ENCODE data around the gene SUV39H2.
"Not testable (repeated sequence)": the region's sequence is repeated elsewhere in the genome, so short reads cannot be mapped to it uniquely, and the experiment has no call there.

The SUV39H2 gene

DNA sequence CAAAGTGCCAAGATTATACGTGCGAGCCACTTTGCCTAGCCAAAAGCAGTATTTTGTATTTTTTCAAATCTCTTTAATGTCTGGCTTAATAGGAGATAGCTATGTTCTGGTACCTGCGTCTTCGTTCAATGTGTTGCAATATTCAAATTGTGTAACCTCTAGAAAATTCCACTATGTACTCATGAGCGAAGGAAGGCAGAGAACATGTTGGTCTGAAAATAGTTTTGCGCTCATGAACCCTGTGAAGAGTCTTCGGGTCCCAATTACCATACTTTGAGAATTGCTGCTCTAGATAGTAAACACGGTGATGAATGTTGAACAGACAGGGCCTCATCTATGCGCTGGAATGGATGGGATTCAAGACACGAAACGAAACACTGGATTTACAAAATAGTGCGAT, 2.7 kb upstream of the SUV39H2 start:
- DNase-seq (ENCODE audit: low read depth) = no peak

DNA sequence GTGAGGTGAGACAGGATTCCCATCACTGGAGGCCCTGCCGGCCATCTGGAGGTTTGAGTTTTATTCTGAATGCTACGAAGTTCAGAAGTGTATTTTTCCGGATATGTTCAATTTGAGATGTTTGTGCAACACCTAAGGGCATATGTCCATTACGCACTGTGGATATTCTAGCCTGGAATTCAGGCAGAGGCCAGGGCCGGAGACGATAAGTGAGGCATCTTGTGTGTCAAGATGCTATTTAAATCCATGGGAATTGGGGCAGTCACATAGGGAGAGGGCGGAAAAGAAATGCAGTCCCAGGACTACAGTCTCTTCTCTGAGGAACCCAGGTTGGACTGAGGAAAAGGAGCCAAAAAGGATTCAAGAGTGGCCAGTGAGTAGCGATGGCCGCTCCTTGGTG, 1.9 kb upstream of the SUV39H2 start:
- no peak for DNase-seq (ENCODE audit: low read depth)

DNA sequence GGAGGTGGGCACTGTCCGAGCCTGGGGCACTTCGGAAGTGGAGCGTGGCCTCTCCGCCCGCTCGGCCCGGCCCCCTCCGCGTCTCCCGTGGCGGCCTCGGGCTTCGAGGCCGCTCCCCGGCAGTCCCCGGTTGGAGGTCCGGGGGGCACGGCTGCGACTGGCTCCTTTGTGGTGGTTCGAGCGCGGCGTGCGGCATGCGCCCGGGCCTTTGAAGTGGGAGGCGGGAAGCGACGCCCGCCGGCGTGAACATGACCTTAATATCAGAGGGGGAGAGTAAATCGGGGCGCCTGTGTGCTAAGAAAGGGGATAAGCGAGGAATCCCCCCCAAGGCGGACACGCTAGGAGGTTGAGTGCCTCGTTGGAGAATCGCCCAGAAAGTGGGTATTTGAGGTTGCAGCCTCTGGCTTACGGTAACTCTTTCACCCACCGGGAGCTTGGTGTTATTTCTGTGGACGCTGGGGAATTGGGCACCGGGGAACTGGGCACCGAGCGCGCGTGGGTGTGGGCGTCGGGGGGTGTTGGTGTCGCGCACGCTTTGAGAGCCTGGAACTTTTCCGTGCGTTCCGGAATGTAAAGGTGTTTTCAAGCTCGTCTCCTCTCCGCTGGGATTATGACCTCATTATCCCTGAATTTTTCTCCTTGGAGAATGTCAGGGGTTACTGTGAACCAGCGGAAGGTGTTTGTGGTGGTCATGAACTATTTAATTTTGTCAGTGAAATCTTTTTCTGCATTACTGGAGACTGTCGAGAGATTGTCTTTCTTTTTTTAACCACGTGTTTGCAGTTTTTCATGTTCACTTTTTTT, 660 bp downstream of the SUV39H2 start:
- peak; percentile 16 for DNase-seq (ENCODE audit: low read depth)

DNA sequence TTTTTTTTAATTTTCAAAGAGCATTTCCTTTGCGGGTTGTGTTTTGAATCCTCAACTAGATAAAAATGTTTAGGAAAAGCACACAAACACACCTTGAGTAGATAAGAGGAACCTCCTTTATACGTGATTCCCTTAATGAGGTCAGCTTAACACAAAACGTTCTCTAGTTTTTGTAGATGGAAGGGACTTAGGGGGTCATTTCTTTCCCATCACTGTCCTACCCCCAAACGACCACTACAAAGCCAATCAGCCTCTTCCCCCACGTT, 1.2 kb downstream of the SUV39H2 start:
- DNase-seq (ENCODE audit: low read depth) = no peak

DNA sequence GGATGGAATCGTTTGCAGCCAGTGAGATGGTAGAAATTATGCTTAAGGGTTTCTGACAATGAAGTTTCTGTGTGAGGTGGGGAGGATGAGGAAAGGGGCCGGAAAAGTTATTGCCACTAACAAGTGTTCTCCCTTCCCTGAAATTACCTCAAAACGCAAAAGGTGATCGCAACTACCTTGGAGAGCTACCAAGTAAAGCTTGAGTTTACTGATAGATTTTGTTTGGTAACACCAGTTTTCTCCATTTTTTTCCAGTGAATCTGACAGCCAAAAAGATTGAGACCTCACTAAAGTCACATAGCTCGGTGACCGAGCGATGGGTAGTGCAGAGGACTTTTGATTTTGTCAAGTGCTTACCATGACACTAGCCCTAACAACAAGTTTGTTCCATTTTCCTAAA, 1.6 kb downstream of the SUV39H2 start:
- no peak for DNase-seq (ENCODE audit: low read depth)

DNA sequence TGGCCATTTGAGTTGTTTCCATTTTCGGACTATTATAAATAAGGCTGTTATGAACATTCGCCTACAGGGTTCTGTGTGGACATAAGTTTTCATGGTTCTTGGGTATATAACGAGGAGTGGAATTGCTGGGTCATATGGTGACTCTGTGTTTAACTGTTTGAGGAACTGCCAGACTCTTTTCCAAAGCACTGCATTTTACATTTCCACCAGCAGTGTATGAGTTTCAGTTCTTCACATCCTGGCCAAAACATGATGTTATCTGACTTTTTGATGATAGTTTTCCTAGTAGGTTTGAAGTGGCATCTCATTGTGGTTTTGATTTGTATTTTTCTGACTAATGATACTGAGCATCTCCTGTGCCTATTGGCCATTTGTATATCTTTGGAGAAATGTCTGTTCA, 5.4 kb downstream of the SUV39H2 start:
- no peak for DNase-seq (ENCODE audit: low read depth)

DNA sequence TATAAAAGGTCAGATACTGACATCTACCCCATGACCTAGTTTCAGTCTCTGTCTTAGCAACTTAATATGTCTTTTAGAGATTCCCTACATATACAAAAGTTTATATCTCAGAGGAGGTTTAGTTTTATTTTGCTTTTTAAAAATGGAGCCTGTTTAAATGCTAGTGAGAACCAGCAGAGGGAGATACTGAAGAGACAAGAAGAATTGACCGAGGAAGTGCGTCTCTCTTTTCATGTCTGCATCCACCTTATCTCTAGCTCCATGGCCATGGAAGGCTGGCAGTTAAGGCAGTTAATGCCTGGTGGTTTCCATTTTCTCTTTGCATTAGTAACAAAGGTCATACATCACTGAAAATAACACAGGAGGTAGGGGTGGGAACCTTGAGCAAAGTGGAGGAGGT, 10.7 kb downstream of the SUV39H2 start:
- DNase-seq (ENCODE audit: low read depth) = no peak

DNA sequence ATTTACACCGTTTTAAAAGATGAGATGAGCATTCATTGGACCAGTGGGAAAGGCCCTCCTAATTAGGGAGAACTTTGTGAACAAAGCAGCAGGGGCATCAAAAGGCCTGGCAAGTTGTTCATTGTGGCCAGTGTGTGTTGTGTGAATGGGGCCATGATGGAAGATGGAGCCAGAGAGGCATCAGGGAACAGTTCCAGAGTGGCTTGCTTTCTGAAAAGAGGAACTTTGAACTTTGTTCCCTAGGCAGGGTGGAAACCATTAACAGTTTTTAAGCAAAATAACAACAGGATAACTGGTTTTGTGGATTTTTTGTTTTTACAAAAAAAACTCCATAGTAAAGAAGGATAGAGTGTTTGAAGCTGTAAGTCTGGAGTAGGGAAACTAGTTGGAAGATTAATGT, 12.5 kb downstream of the SUV39H2 start:
- no peak for DNase-seq (ENCODE audit: low read depth)

DNA sequence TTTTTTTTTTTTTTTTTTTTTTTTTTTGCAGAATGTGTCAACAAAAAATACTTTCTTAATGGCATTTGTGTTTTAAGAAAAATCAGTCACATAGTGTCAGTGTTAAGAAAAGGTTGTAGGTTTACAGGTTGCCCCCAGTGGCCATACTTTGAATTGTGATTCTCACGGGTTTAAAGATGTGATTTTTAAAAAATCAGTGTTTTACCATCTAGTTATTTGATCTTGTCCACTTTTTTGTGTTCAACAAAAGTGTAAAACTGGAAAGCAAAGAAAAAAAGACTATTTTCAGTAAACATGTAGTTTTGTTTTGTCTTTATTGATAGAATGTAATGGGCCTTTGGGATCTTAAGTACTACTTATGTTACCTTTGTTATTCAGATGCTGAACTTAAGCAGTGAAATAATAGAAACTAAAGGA, 25.7 kb downstream of the SUV39H2 start:
- no peak for DNase-seq (ENCODE audit: low read depth)

DNA sequence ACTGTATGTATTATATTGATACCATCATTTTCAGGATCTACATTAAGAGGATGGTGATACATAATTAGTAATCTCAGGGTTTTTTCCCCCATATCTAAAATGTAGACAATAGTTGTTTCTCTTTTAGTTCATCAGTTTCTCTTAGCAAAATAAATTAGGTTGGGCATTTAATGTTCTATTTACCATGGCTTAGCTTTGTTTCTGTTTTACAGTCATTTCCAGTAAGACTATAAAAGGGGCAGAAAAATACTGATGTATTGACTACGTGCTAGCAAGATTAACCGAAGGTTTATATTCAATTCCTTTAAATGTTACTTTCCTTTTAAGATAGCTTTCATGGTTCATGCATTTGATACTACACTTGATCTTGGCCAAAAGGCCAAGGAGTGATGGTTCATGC, 26.2 kb downstream of the SUV39H2 start:
- no peak for DNase-seq (ENCODE audit: low read depth)

DNA sequence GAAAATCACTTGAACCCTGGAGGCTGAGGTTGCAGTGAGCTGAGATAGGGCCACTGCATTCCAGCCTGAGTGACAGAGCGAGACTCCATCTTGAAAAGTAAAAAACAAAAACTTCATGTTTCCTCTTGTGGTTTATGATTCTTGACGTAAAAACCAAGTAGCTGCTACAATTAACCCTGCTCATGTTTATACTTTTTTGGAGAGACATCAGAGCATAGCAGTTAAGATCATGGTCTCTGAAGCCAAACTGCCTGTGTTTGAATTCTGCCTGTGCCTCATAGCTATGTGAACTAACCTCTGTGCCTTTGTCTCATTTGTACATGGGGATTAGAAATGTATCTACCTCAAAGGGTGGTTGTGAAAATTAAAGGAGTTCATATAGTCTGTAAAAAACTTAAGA, 27.2 kb downstream of the SUV39H2 start:
- no peak for DNase-seq (ENCODE audit: low read depth)

DNA sequence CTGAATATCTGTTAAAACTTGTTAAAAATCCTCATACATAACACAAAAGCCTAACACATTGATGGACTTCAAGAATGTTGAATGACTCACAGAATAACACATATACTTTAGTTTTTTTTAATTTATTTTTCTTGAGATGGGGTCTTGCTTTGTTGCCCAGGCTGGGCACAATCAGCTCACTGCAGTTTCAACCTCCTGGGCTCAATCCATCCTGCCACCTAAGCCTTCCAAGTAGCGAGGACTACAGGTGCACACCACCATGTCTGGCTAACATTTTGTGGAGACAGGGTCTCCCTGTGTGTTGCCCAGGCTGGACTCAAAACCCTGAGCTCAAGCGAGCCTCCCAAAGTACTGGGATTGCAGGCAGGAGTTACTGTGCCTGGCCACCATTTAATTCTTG, 28.1 kb downstream of the SUV39H2 start:
- no peak for DNase-seq (ENCODE audit: low read depth)

DNA sequence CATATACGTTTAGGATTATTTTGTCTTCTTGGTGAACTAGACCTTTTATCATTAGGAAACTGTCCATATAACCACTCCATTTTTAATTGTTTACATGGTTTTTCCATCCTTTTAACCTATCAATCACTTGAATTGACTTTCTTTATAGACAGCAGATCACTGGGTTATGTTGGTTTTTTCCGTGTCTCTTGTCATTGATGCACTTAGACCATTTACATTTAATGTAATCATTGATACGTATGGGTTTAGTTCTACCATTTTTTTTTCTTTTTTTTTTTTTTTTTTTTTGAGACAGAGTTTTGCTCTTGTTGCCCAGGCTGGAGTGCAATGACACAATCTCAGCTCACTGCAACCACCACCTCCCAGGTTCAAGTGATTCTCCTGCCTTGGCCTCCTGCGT, 28.9 kb downstream of the SUV39H2 start:
- not testable (repeated sequence) for DNase-seq (ENCODE audit: low read depth)

DNA sequence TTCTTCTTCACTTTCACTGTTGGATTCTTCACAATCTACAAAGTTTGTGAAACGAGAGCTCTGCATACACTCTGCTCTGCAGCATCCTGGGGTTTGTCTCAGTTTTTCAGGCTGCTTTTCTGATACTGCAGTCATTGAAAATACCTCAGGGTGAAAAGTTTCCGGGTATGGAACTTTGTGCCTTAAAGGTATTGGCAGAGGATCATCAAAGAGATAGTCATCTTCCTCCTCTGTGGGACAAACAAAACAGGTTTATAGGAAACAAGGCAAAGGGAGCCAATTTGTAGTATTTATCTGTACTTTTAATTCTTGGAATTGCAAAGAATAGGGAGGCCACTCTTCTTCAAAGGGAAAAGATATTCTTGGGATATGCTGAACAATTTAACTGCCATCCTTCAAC, 30.4 kb downstream of the SUV39H2 start:
- no peak for DNase-seq (ENCODE audit: low read depth)

DNA sequence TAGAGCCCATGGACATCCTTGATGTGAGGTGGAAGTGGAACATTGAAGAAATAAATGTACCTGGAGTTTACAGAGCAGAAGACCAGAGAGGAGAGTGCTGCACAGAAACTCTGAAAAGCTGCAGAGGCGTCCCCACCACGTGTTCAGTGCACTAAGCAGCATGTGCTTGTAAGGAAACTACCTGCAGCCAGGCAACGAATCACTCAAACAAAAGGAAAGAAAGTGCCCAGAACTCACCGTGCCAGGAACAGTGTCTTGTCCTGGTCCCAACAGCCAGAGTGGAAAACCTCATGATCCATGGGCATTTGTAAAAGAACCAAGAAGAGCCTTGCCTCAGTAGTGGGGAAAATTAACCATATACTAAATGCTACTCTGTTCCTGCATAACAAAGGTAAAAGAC, 32.3 kb downstream of the SUV39H2 start:
- DNase-seq (ENCODE audit: low read depth) = no peak

DNA sequence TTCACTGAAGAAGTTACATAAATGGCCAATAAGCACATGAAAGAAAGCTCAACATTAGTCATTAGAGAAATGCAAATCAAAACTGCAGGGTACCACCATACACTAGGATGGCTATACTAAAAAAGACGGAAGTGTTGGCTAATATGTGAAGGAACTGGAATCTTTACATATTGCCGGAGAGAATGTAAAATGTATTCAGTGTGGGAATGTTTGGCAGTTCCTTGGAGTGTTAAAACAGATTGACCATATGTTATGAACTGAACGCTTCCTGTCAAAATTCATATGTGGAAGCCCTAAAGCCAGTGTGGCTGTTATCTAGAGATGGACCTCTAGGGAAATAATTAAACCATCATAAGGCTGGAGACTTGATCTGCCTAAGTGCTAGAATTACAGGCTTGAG, 33.1 kb downstream of the SUV39H2 start:
- no peak for DNase-seq (ENCODE audit: low read depth)

DNA sequence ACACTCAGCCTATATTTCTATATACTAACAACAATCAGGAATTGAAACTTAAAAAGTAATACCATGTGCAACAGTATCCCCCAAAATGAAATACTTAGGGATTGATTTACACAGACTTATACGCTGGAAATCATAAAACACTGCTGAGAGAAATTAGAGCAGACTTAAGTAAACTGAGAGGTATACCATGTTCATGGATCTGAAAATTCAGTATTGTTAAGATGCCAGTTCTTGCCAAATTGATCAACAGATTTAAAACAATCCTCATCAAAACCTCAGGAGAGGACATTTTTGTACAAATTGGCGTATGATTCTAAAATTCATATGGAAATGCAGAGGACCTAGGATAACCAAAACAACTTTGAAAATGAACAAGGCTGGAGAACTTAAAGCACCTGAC, 37.9 kb downstream of the SUV39H2 start:
- no peak for DNase-seq (ENCODE audit: low read depth)

DNA sequence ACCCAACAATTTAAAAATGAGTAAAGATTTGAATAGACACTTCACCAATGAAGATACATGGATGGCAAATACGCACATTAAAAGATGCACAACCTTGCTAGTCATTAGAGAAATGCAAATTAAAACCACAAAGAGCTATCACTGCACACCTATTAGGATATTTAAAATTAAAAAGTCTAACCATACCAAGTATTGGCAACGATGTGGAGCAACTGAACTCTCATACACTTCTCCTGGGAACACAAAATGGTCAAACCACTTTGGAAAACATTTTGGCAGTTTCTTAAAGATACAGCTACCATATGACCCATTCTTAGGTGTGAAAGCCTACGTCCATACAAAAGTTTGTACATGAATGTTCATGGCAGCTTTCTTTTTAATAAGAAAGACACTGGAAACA, 39.2 kb downstream of the SUV39H2 start:
- DNase-seq (ENCODE audit: low read depth) = no peak

DNA sequence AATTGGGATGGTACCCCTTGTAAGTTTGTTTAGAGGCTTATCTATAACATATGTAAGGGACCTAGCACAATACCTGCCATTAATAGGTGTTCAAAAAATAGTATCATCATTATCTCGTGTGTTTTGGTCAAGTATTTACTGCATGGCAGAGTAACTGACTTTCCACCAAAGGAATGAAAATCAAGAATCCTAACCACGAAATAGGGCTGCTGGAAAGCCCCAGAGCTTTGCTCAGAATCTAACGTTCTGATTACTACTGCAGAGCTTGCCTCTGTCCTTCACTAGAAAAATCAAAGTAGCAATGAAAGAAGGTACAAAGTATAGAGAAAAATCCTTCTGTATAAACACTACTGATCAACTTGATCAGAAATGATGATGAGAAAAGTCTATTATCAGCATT, 40.3 kb downstream of the SUV39H2 start:
- no peak for DNase-seq (ENCODE audit: low read depth)

DNA sequence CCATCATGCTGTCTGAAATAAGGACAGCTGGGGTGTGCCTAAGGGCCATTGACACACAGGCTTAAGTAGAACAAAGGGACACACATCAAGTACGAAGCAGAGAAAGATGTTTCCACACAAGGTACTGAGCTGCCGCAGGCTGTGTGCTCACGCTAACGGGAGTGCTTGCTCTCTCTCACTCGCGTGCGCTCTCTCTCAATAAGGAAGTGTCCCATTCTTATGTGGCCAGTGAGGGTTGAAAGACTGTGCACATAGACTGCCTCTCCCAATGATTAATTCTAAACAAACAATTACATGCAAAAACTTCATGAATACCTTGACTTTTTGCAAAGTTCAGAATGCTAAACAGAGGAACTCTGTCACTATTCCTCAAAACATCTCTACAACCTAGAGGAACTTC, 45.3 kb downstream of the SUV39H2 start:
- no peak for DNase-seq (ENCODE audit: low read depth)

DNA sequence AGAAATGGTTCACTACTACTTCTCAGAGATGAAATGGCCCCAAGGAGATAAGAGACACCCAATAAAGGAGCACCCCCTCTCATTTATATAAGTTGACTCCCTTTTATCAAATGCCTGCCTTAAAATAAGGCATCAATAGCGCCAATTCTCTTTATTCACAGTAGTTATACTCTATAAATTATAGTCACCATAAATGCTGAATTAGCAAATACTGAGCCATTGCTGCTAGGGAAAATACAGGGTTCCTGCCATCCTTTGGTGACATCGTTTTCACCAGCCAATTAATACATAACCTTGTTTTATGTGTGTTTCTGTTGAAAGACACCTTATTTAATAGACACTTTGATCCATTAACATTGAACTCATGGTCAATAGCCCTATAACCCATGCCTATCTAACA, 46.6 kb downstream of the SUV39H2 start:
- DNase-seq (ENCODE audit: low read depth) = no peak

DNA sequence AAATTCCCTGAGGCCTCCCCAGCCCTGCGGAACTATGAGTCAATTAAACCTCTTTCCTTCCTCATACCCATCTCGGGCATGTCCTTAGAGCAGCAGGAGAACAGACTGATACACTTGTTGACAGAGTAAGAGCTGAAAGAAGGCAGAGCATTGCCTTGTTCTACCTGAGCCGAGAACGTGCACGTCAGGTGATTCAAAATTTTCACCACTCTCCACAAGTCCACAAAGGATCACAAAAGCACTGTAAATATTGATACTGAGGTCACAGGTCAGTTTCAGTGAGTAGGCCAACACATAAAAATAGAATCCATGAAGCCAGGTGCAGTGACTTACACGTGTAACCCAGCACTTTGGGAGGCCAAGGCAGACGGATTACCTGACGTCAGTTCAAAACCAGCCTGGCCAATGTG, 47.4 kb downstream of the SUV39H2 start:
- DNase-seq (ENCODE audit: low read depth) = no peak

DNA sequence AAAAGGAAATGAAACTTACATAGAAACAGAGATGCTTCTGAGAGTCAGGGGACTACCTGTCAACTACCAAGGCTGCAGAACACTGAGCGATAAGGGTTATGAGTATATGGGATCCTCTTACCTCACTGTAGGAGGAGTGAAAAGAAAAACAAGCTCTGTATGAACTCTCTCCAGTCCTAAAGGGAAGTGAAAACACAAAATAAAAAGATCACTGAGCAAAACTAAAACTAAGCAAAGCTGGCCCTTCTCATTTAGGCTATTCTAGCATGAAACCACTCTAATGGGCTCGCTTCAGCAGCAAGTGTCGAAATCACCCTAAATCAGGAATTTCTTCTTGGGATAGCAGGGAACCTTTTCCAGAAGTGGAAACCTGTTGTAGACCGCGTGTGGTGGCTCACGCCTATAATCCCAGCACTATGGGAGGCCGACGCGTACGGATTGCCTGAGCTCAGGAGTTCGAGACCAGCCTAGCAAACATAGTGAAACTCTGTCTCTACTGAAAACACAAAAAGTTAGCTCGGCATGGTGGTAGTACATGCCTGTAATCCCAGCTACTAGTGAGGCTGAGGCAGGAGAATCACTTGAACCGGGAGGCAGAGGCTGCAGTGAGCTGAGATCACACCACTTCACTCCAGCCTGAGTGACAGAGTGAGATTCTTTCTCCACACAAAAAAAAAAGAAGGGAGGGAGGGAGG, 48.2 kb downstream of the SUV39H2 start:
- no peak for DNase-seq (ENCODE audit: low read depth)

DNA sequence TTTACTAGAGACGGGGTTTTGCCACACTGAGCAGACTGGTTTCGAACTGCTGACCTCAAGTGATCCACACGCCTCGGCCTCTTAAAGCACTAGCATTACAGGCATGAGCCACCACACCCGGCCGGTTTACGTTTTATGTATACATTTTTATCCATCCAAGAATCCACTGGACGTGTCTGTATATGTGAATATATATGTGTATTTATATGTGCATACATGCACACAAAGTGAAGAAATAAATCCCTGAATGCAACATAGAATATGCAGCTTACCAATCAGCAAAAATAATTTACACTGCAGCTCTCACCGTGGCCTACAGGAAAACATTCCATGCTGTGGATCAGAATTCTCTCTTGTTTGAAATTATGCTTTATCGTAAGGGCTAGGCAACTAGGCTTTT, 51.9 kb downstream of the SUV39H2 start:
- no peak for DNase-seq (ENCODE audit: low read depth)

All from activated T-cell treated with anti-CD3 and anti-CD28 coated beads for 24 hours (primary cell).